Heart left ventricle (tissue), 16 donors: ENCODE measurements around the gene MYBPC1. TPM values are rescaled to one million over a fixed set of nuclear protein-coding genes. Genes with fewer than 3 reads are reported as not detected.

Experiments
- ATAC-seq, 4 donors: fragments of 200-7000 bp; cut with Tn5 transposase; one replicate each; pipeline ENCODE4 v1.9.1; 2020 to 2022; ENCODE audit warnings: moderate library complexity in 4 of 4, mild to moderate bottlenecking in 3 of 4, moderate number of reproducible peaks in 1 of 4
- DNase-seq, 5 donors: peaks; one replicate each; pipeline ENCODE4 v3.0.0-alpha.2; 2020
- H3K27ac ChIP-seq, 12 donors: fragments of 200-600 bp; sonication (generic) in 4 of 12; one replicate each; pipeline versions ENCODE4 v1.5.0 to v1.8.0; 2016 to 2022; ENCODE audit warnings: mild to moderate bottlenecking in 2 of 12
- H3K27me3 ChIP-seq, 9 donors: fragments of 200-600 bp; sonication (generic) in 2 of 9; one replicate each; pipeline versions ENCODE4 v1.5.1 to v1.8.0; 2016 to 2022; ENCODE audit warnings: mild to moderate bottlenecking in 3 of 9
- H3K36me3 ChIP-seq, 9 donors: fragments of 200-600 bp; sonication (generic) in 2 of 9; one replicate each; pipeline versions ENCODE4 v1.5.0 to v1.8.0; 2018 to 2022; ENCODE audit warnings: mild to moderate bottlenecking in 2 of 9
- H3K4me1 ChIP-seq, 12 donors: fragments of 200-600 bp; sonication (generic) in 4 of 12; one replicate each; pipeline versions ENCODE4 v1.5.0 to v1.8.0; 2016 to 2022; ENCODE audit warnings: mild to moderate bottlenecking in 3 of 12
- H3K4me3 ChIP-seq, 12 donors: fragments of 200-600 bp; sonication (generic) in 4 of 12; one replicate each; pipeline versions ENCODE4 v1.5.0 to v1.8.0; 2017 to 2022; ENCODE audit warnings: mild to moderate bottlenecking in 9 of 12, moderate library complexity in 4 of 12
- H3K9me3 ChIP-seq, 12 donors: fragments of 200-600 bp; sonication (generic) in 4 of 12; one replicate each; pipeline versions ENCODE4 v1.5.0 to v1.8.0; 2016 to 2022; ENCODE audit warnings: mild to moderate bottlenecking in 1 of 12
- CTCF ChIP-seq, 12 donors: fragments of 200-600 bp; sonication (generic) in 4 of 12; IDR thresholded peaks; one replicate each; pipeline versions ENCODE4 v1.5.0 to v1.8.0; 2018 to 2022; ENCODE audit warnings: antibody characterized with exemption in 12 of 12, mild to moderate bottlenecking in 5 of 12
- POLR2A ChIP-seq, 2 donors: fragments of 450-650 bp; IDR thresholded peaks; one replicate each; pipeline ENCODE4 v1.6.1; 2017; ENCODE audit warnings: antibody characterized with exemption in 2 of 2, mild to moderate bottlenecking in 2 of 2, moderate library complexity in 2 of 2
- WGBS, 4 donors: extraction: QIAGEN DNeasy Blood & Tissue Kit in 2 of 4; methylation state at CpG; one replicate each; pipeline versions ENCODE4 v1.1.5 to v1.1.7; 2013 to 2018; 5-methylcytosine and 5-hydroxymethylcytosine counted together
- intact Hi-C, 10 donors: fragments of 100-400 bp; cut with DNase I; formaldehyde crosslinking; loops; one replicate each; pipeline versions ENCODE4 v1.11.1 to v1.14.2; 2022
- polyA plus RNA-seq, 2 donors: library from polyadenylated mRNA; stranded (reverse); fragments of 200-250 nt; gene quantifications; one replicate each; pipeline ENCODE4 v1.2.3, GENCODE V29; 2013
- total RNA-seq, 9 donors: library from RNA; depleted of rRNA in 2 of 9; stranded (reverse); fragments of >200 nt in 2 of 9; fragmentation: NEBNext Ultra II Directional in 3 of 9; extraction: Animal tissue kit (Norgen Biotek cat#: 25700) in 3 of 9; gene quantifications; one replicate each; pipeline versions ENCODE4 v1.1.0 to v1.2.4, GENCODE V29; 2016 to 2023
- donor health status: ischemic (EF 13 %, LVEDD 7.1; RV severe dilation, severe dysfunction).
- donor health status: healthy with polysubstance abuse.
- donor health status: DM: no; HTN: yes; CAD: no.
- donor health status: DM: no; HTN: no; CAD: no.
- donor health status: ischemic (EF 25% LVEDD 6.9; RV normal size, moderate dysfunction).
- donor health status: ischemic (EF 25% LVEDD 5.7; RV mildly dilated, moderate dysfunction).
- donor health status: healthy.
- donor health status: DM: yes; HTN: yes; CAD: no.
- donor health status: ischemic (EF 35%, LVEDD 5.7; RV mildly dilated, moderate dysfunction).
- donor health status: nonischemic (EF 11% LVEDD 7.7; RV severe dilation, severe dysfunction).
- donor health status: DM: yes; HTN: yes; CAD: no.
- donor health status: PGD.
- donor health status: ischemic (EF 29% LVEDD 5.4; RV normal size, mild dysfunction).
- donor health status: nonischemic (EF 23%, LVEDD 6.1; RV moderate dilation, normal function).

MYBPC1 gene
- total and polyA plus RNA-seq, 11 donors, result 0.04 to 3.5 (median 1.9) TPM

GRCh38 chr12:101619858-101620761, 25.3 kb downstream of the MYBPC1 start:
- TF ChIP-seq CTCF (IDR thresholded peaks at IDR 0.05), result no peak
- TF ChIP-seq POLR2A (IDR thresholded peaks at IDR 0.05), result no peak
- H3K4me3 ChIP-seq, result no peak overlapping the region
- H3K36me3 ChIP-seq, result no peaks in the 10 kb centered on the region
- H3K9me3 ChIP-seq, result no peaks in the 10 kb centered on the region
- H3K27ac ChIP-seq, result peak overlapping the region in 1 of 12 donors; percentile 3
- H3K27me3 ChIP-seq, result no peaks in the 10 kb centered on the region
- ATAC-seq, result no peak
- DNase-seq, result no peak
- H3K4me1 ChIP-seq, result peaks cover 0 to 28% (median 2%) of the 10 kb centered on the region in 12 donors
- WGBS, 4 donors, result 61 to 69% (median 67%) methylated on average over 6 of the region's 6 CpGs
- intact Hi-C loops, result no loop called here

GRCh38 chr12:101620762-101621133, 26.0 kb downstream of the MYBPC1 start:
- ATAC-seq (no peak), DNase-seq (no peak)
- H3K36me3 ChIP-seq, result no peaks in the 10 kb centered on the region
- TF ChIP-seq POLR2A (IDR thresholded peaks at IDR 0.05) (no peak), CTCF (IDR thresholded peaks at IDR 0.05) (no peak)
- H3K4me1 ChIP-seq, result peaks cover 0 to 23% (median 1%) of the 10 kb centered on the region in 12 donors
- no peaks in the 10 kb centered on the region for H3K27me3 ChIP-seq
- H3K9me3 ChIP-seq, result no peaks in the 10 kb centered on the region
- no peak overlapping the region for H3K4me3 ChIP-seq
- H3K27ac ChIP-seq, result peak overlapping the region in 1 of 12 donors; percentile 3
- WGBS, 4 donors, result 68 to 80% (median 71%) methylated on average over 2 of the region's 2 CpGs
- intact Hi-C loops, result no loop called here

- no peak overlapping the region for H3K4me3 ChIP-seq
- 72 to 89% (median 83%) methylated on average over 3 of the region's 3 CpGs for WGBS, 4 donors
- peaks cover 0 to 5% (median 0%) of the 10 kb centered on the region in 9 donors for H3K27me3 ChIP-seq
- H3K4me1 ChIP-seq, result no peaks in the 10 kb centered on the region
- no peak overlapping the region for H3K27ac ChIP-seq
- no peaks in the 10 kb centered on the region for H3K36me3 ChIP-seq
- ATAC-seq, result no peak
- no peak for DNase-seq
- H3K9me3 ChIP-seq, result no peaks in the 10 kb centered on the region
- TF ChIP-seq CTCF (IDR thresholded peaks at IDR 0.05) (no peak), POLR2A (IDR thresholded peaks at IDR 0.05) (no peak)
- intact Hi-C loops, result no loop called here
Observed at GRCh38 chr12:101628676-101629075, 33.9 kb downstream of the MYBPC1 start.

GRCh38 chr12:101634724-101635123, 40.0 kb downstream of the MYBPC1 start:
- H3K27ac ChIP-seq, result peak overlapping the region in 1 of 12 donors; percentile 47

More at GRCh38 chr12:101634724-101635123, 40.0 kb downstream of the MYBPC1 start:
- DNase-seq (no peak), ATAC-seq (no peak)
- H3K36me3 ChIP-seq, result no peaks in the 10 kb centered on the region
- 74 to 85% (median 77%) methylated on average over 2 of the region's 2 CpGs for WGBS, 4 donors
- intact Hi-C loops, result no loop called here
- TF ChIP-seq POLR2A (IDR thresholded peaks at IDR 0.05), result no peak
- TF ChIP-seq CTCF (IDR thresholded peaks at IDR 0.05), result no peak
- no peak overlapping the region for H3K4me3 ChIP-seq
- peaks cover 0 to 7% (median 0%) of the 10 kb centered on the region in 9 donors for H3K27me3 ChIP-seq
- H3K9me3 ChIP-seq, result no peaks in the 10 kb centered on the region
- no peaks in the 10 kb centered on the region for H3K4me1 ChIP-seq
